DMS 273 (cell line): ENCODE results near the gene ST6GALNAC6.
A peak's percentile ranks its signal among the peaks of the same experiment; 100 is the strongest.

Source experiments
- DNase-seq: peaks from one replicate; lab custom pipeline; 2025; ENCODE audit not compliant: unreplicated experiment; lab: John Stamatoyannopoulos, UW

Gene ST6GALNAC6

GRCh38 chr9:127917603-127918002 lies 18.2 kb upstream of the ST6GALNAC6 start:
- DNase-seq, result no peak

DNA sequence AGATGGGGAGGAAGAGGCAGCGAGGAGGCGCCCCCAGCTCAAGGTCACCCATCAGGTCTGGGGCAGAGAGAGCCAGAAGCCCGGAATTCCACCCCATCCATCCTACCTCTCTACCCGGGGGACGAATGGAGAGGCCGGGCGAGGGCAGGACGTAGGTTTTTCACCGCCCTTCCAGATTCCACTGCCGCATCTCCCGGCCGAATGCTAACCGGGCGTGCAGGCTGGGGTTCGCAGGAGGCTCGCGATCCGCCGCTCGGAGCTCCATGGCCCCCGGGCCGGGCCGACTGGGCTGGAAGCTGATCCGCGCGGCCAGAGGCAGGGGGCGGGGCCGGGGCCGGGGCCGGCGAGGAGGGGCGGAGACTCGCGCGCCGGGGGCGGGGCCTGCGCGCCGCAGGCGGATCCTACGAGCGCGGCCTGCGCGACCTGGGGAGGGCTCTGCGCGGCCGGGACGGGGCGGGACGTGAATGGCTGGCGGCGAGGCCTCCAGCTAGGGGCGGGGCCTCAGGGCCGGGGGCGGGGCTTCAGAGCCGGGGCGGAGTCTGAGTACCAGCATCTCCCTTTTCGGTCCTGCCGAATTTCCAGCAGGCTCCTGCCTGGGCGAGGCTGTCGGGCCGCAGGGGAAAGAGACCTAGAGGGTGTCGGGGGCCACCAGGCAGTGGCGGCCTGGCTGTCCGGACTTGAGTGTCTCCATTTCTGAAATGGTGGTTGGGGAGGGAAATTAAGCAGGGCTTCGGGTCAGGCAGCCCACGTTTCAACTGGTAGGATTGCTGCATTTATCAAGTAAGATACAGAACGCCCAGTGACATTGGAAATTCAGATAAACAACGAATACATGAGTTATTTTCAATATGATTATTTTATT lies 17.5 kb upstream of the ST6GALNAC6 start, which contains the start of gene ST6GALNAC4:
ST6GALNAC4 (minus strand) TSS at position 322 of the 862 bp plus-strand sequence. CDS start 622 bp downstream, outside the sequence.
- DNase-seq, result peak; percentile 95

DNA sequence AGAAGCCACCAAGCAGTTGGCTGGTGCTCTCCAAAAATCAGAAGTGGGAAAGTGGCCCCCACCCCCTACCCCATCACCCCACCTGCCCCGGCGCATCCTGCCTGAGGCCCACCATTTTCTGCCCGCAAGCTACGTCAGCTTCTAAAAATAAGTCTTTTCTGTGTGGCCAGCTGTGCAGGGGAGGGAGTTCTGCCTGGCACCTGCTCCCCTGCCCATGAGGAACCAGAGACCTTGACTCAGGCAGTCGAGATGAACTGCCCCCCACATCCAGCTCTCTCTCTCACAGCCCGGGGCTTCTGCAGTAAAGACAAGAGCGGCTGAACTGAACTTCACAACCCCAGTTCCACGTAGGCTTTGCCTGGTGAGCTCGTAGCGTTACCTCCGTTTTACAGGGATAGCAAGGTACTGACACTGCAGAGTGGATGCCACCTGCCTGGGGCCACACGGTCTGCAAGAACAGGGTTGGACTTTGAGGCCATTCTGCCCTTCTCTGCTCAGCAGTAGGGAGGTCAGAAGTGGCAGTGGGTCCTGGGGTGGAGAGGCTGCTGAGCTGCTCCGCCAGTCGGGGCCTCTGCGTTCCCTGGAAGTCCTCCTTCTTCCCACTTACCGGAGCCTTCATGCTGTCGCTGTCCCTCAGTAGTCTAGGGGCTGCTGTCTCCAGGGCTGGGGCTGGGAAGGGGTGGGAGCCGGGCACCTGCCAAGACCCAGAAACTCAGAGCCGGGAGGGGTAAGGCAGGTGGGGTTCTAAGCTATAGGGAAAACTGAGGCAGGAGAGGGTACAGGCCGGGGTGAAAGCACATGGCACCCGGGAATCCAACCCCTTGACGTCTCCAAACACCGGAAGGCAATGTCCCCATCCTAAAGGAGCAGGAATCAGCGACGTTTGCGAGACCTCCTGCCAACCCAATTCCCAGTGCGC lies 16.7 kb upstream of the ST6GALNAC6 start:
- DNase-seq, result peak; percentile 84

DNA sequence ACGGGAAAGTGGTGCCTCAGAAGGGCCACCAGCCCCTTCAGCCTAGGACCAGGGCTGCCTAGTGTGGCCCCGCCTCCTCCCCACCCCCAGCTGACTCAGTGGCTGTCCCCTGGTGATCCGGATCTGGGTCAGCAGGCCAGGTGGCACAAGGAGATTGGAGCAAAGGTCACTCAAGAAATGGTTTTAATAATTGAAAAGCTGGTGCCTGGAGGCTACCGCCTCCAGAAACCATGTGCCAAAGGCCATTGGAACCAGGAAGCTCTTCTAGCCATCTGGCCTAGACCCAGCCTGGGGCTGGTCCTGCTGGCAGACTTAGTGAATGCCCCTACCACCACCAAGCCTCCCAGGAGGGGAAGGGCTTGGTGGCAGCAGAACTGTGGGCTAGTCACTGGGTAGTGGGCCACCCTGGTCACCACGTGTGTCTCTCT lies 15.9 kb upstream of the ST6GALNAC6 start:
- peak; percentile 72 for DNase-seq

DNA sequence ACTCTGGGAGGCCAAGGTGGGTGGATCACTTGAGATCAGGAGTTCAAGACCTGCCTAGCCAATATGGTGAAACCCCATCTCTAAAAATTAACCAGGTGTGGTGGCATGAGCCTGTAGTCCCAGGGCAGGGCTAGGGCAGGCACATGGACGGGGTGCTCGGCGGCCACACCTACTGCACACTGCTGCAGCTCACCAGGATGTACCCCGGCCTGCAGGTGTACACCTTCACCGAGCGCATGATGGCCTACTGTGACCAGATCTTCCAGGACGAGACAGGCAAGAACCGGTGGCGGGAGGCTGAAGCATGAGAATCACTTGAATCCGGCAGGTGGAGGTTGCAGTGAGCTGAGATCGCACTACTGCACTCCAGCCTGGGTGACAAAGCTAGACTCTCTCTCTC lies 14.3 kb upstream of the ST6GALNAC6 start:
- no peak for DNase-seq

DNA sequence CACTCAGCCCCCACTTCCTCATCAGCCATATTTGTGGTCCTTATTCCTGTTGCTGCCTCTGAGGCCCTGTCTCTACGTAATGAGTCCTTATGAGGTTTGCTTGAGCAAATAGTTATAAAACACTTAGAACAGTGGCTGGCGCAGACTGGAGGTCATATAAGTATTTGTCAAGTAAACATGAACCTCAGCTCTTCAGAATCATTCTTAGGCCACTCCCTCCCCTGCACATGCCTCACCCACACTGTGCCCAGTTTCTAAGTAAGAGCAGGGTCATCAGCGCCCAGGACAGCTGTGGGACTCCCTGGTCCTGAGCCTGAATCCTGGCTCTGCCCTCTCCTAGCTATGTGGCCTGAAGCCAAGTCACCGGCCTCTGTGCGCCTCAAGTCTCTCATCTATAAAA lies 13.5 kb upstream of the ST6GALNAC6 start:
- DNase-seq, result no peak

DNA sequence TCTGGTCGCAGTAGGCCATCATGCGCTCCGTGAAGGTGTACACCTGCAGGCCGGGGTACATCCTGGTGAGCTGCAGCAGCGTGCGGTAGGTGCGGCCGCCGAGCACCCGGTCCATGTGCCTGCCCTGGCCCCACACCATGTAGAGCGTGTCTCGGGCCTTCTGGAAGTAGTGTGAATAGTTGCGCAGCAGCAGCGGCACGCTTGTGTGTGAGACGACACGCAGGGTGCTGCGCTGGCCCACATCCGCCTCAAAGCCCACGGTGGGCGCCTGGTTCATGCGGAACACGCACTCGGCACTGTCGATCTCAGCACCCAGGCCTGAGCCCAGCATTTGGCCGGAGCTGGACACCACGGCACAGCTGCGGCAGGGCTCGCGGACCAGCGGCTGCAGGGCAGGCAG lies 12.9 kb upstream of the ST6GALNAC6 start:
- DNase-seq, result no peak

DNA sequence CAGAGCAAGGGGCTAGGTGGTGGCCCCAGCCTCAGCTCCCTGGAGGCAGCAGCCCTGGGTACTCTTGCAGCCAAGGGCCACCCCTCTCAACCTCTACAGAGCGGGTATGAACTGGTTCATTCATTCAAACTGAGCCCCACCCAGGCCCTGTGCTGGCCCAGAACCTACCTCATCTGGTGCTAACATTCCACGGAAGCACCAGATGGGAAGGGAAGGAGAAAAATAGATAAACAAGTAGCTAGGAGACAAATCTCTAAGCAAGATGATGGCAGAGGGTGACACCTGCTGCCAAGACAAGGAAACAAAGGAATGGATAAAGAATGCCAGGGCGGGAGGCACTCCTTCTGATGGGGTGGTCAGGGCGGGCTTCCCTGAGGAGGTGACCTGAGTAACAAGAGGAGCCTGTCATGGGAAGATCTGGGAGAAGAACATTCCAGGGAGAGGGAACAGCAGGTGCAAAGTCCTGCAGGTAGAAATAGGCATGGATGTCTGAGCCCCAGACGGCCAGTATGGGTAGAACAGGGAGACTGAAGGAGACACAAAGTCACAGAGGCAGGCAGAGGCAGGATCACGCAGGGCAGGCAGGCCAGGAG lies 11.3 kb upstream of the ST6GALNAC6 start:
- peak; percentile 76 for DNase-seq

DNA sequence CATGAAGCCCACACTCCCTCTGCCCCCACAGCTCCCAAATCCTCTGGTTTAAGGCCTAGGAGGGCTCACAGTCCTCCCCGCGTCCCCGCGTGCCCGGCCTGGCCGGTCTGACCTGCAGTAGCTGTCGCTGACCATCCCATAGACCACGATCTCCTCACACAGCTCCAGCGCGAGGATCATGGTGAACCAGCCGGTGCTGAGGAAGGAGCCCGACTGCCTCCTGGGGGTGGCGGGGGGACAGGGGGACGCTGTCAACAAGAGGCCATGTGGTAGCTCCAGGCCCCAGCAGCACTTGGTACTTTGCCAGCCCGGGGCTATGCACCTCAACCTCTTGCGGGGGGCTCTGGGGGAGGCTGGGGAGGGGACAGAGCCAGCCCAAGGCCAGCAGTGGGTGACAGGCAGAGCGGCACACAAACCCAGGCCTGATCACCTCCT lies 10.5 kb upstream of the ST6GALNAC6 start:
- no peak for DNase-seq

DNA sequence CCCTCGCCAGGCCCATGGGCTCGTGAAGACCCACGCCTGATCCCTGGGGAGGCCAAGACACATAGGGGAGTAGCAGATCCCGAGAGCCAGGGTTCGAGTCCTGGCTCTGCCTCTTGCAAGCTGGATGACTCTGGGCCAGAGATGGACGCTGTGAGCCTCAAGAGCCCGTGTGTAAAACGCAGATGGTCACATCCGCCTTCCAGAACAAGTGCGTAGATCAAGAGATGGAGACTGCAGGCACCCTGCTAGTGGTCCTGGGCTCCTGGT lies 9.2 kb upstream of the ST6GALNAC6 start:
- no peak for DNase-seq

GRCh38 chr9:127907867-127908659 lies 8.7 kb upstream of the ST6GALNAC6 start:
- DNase-seq, result no peak

DNA sequence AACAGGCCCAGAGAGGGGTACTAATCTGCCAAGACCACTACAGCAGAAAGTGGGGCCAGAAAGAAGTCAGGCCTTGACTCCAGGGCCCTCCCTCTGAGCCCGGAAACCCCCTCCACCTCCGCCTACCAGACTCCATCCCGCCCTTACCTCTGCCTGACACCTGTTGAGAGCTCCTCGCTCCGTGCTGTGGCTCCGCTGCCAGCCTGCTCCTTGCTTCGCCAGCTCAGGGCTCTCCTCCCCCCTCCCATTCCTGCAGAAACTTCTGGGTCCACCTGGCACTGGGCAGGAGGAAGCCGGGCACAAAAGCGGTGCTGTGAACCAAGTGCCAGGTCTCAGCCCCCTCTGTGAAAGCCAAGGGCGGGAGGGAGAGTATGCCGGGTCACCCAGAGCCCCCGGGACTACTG lies 6.4 kb upstream of the ST6GALNAC6 start:
- no peak for DNase-seq

- DNase-seq, result no peak
Observed at GRCh38 chr9:127905004-127905728, 5.8 kb upstream of the ST6GALNAC6 start.

GRCh38 chr9:127904561-127905003 lies 5.2 kb upstream of the ST6GALNAC6 start:
- DNase-seq, result peak; percentile 43

- DNase-seq, result no peak
Observed at GRCh38 chr9:127903557-127904475, 4.4 kb upstream of the ST6GALNAC6 start.

GRCh38 chr9:127898433-127899127 lies 823 bp downstream of the ST6GALNAC6 start:
- DNase-seq, result peak; percentile 70

- peak; percentile 77 for DNase-seq
Observed at GRCh38 chr9:127897193-127897692, 2.2 kb downstream of the ST6GALNAC6 start.
